B cell (primary cell): ENCODE results near the gene TGFBI. TPM values are rescaled to one million over a fixed set of nuclear protein-coding genes. Genes with fewer than 3 reads are reported as not detected.

ENCODE experiments used
- ATAC-seq: fragments of 200-7000 bp; cut with Tn5 transposase; one replicate; pipeline ENCODE4 v1.10.0; 2021; ENCODE audit warnings: low read depth, mild to moderate bottlenecking, moderate number of reproducible peaks, moderate library complexity
- CTCF ChIA-PET: fragments of 350-600 bp; sonication (Branson Sonifier 250); formaldehyde crosslinking; loops from one replicate; lab custom pipeline; 2021; ENCODE audit warnings: antibody characterized with exemption, inconsistent platforms; lab: Charles Lee
- POLR2A ChIA-PET: fragments of 350-600 bp; sonication (Branson Sonifier 250); formaldehyde crosslinking; loops from one replicate; lab custom pipeline; 2021; ENCODE audit warnings: antibody characterized with exemption; lab: Charles Lee
- DNase-seq: peaks from one replicate; pipeline ENCODE4 v3.0.0; 2013
- H2AFZ ChIP-seq: 2 replicates; pipeline ENCODE4 v1.6.1; 2012; ENCODE audit warnings: mild to moderate bottlenecking, low read depth, low read length; ENCODE audit not compliant: insufficient read depth, poor library complexity, severe bottlenecking
- H3K27ac ChIP-seq, 2 donors: 1 replicate in 1 of 2; 2 replicates in 1 of 2; pipeline ENCODE4 v1.5.1; 2012 to 2013; ENCODE audit warnings: low read length in 2 of 2, mild to moderate bottlenecking in 2 of 2, moderate library complexity in 1 of 2
- H3K27me3 ChIP-seq, 4 experiments: fragments of 200-600 bp in 1 of 4; sonication (generic) in 1 of 4; replicated peaks in 1 of 4; 1 replicate in 2 of 4; 2 replicates in 2 of 4; pipeline versions ENCODE4 v1.6.1 to v1.7.0; 2013 to 2016; ENCODE audit warnings: low read length in 3 of 4, mild to moderate bottlenecking in 2 of 4, mixed read lengths in 1 of 4, moderate library complexity in 1 of 4; ENCODE audit not compliant: insufficient read depth in 4 of 4, control insufficient read depth in 3 of 4; ENCODE audit errors: control extremely low read depth in 1 of 4
- H3K36me3 ChIP-seq, 2 experiments: replicated peaks in 1 of 2; 1 replicate in 1 of 2; 2 replicates in 1 of 2; pipeline versions ENCODE4 v1.6.1 to v1.7.1; 2013; ENCODE audit warnings: low read length in 1 of 2; ENCODE audit not compliant: insufficient read depth in 2 of 2, control insufficient read depth in 1 of 2; ENCODE audit errors: control extremely low read depth in 1 of 2, extremely low read depth in 1 of 2
- H3K4me1 ChIP-seq, 2 donors: fragments of 200-600 bp in 1 of 2; sonication (generic) in 1 of 2; 1 replicate in 1 of 2; 2 replicates in 1 of 2; pipeline versions ENCODE4 v1.5.1 to v1.6.1; 2013 to 2017; ENCODE audit warnings: low read length in 2 of 2; ENCODE audit not compliant: control insufficient read depth in 2 of 2, insufficient read depth in 2 of 2
- H3K4me2 ChIP-seq: replicated peaks from 2 replicates; pipeline ENCODE3; 2012; ENCODE audit warnings: mild to moderate bottlenecking, low read depth, low read length; ENCODE audit not compliant: poor library complexity, severe bottlenecking
- H3K4me3 ChIP-seq, 5 experiments: fragments of 200-600 bp in 1 of 5; sonication (generic) in 1 of 5; 1 replicate in 3 of 5; 2 replicates in 2 of 5; pipeline versions ENCODE4 v1.5.1 to v1.7.0; 2011 to 2016; ENCODE audit warnings: low read length in 4 of 5, mild to moderate bottlenecking in 4 of 5, low read depth in 2 of 5, control low read depth in 1 of 5, moderate library complexity in 1 of 5; ENCODE audit not compliant: insufficient read depth in 1 of 5; ENCODE audit errors: control extremely low read depth in 1 of 5, extremely low read depth in 1 of 5
- H3K79me2 ChIP-seq: fragments of 200-600 bp; sonication (generic); one replicate; pipeline ENCODE4 v1.6.0; 2016; ENCODE audit warnings: low read length; ENCODE audit not compliant: control insufficient read depth, insufficient read depth
- H3K9ac ChIP-seq: fragments of 200-600 bp; sonication (generic); 2 replicates; pipeline ENCODE4 v1.6.1; 2017; ENCODE audit warnings: mild to moderate bottlenecking, low read length, moderate library complexity
- H3K9me3 ChIP-seq, 3 donors: one replicate each; pipeline versions ENCODE4 v1.6.1 to v1.7.1; 2013; ENCODE audit warnings: low read length in 2 of 3; ENCODE audit not compliant: control insufficient read depth in 2 of 3, insufficient read depth in 1 of 3; ENCODE audit errors: control extremely low read depth in 1 of 3
- H4K20me1 ChIP-seq: 2 replicates; pipeline ENCODE4 v1.6.0; 2012; ENCODE audit warnings: mild to moderate bottlenecking, low read length; ENCODE audit not compliant: insufficient read depth, control insufficient read depth, poor library complexity, severe bottlenecking
- H3K27ac Mint-ChIP-seq: one replicate; pipeline ENCODE4 v1.8.0; 2021; ENCODE audit warnings: mixed read lengths
- H3K27me3 Mint-ChIP-seq: one replicate; pipeline ENCODE4 v1.8.0; 2021; ENCODE audit warnings: mixed read lengths
- H3K4me1 Mint-ChIP-seq: one replicate; pipeline ENCODE4 v1.8.0; 2021; ENCODE audit warnings: mixed read lengths
- H3K4me3 Mint-ChIP-seq: one replicate; pipeline ENCODE4 v1.8.0; 2021; ENCODE audit warnings: mixed read lengths
- H3K9me3 Mint-ChIP-seq: one replicate; pipeline ENCODE4 v1.8.0; 2022; ENCODE audit warnings: mixed read lengths; ENCODE audit not compliant: insufficient read depth
- EZH2 ChIP-seq: IDR thresholded peaks from 2 replicates; pipeline ENCODE4 v1.6.1; 2012; ENCODE audit warnings: borderline replicate concordance, low read depth, mild to moderate bottlenecking, moderate library complexity, low read length; ENCODE audit not compliant: insufficient read depth, poor library complexity, severe bottlenecking
- WGBS: methylation state at CpG from one replicate; pipeline ENCODE4 v1.1.5; 2013; ENCODE audit warnings: missing lambda C conversion rate; ENCODE audit not compliant: insufficient coverage; 5-methylcytosine and 5-hydroxymethylcytosine counted together
- intact Hi-C: fragments of 100-400 bp; cut with micrococcal nuclease; formaldehyde crosslinking; loops from one replicate; pipeline ENCODE4 v1.10.0; 2022
- polyA plus RNA-seq: library from polyadenylated mRNA; depleted of rRNA; stranded (reverse); fragments of >200 nt; gene quantifications from 2 replicates; pipeline ENCODE4 v1.2.3, GENCODE V29; 2012
- total RNA-seq, 2 donors: library from RNA; stranded (reverse); fragments of 120-200 nt in 1 of 2; gene quantifications; 1 replicate in 1 of 2; 2 replicates in 1 of 2; pipeline versions ENCODE4 v1.2.3 to v1.2.4, GENCODE V29; 2013 to 2022
- TF ChIP-seq, protein P1 (sequence below): fragments of 200-600 bp; IDR thresholded peaks from one replicate; pipeline ENCODE4 v1.8.0; 2022; ENCODE audit warnings: antibody characterized with exemption, mild to moderate bottlenecking

The TGFBI gene
- total and polyA plus RNA-seq, 2 donors (not counting 1 experiment from before 2014, with no cell fraction given), result 3.7 to 4.5 TPM

DNA sequence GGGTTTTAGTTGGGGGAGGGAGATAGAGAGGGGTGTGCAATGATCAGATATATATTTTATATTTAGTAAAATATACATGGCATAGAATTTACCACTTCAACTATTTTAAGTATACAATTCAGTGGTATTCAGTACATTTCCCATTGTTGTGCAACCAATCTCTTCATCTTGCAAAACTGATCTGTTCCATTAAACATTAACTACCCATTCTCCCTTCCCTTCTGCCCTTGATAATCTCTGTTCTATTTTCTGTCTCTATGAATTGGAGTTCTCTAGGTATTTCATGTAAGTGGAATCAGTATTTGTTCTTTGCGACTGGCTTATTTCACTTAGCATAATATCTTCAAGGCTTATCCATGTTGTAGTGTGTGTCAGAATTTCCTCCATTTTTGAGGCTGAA lies 38.6 kb downstream of the TGFBI start:
- ATAC-seq, result no peak
- H3K4me2 ChIP-seq, result no peak overlapping the region
- H3K9me3 ChIP-seq, result no peaks in the 10 kb centered on the region
- ChIA-PET CTCF (no interaction called here), POLR2A (no interaction called here)
- no peak overlapping the region for H3K4me3 Mint-ChIP-seq
- TF ChIP-seq EZH2, result no peak
- TF ChIP-seq, protein P1, sequence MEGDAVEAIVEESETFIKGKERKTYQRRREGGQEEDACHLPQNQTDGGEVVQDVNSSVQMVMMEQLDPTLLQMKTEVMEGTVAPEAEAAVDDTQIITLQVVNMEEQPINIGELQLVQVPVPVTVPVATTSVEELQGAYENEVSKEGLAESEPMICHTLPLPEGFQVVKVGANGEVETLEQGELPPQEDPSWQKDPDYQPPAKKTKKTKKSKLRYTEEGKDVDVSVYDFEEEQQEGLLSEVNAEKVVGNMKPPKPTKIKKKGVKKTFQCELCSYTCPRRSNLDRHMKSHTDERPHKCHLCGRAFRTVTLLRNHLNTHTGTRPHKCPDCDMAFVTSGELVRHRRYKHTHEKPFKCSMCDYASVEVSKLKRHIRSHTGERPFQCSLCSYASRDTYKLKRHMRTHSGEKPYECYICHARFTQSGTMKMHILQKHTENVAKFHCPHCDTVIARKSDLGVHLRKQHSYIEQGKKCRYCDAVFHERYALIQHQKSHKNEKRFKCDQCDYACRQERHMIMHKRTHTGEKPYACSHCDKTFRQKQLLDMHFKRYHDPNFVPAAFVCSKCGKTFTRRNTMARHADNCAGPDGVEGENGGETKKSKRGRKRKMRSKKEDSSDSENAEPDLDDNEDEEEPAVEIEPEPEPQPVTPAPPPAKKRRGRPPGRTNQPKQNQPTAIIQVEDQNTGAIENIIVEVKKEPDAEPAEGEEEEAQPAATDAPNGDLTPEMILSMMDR, result no peak
- no peaks in the 10 kb centered on the region for H4K20me1 ChIP-seq
- WGBS, result no CpG with 5 or more reads among the region's 1 CpG
- no peak for DNase-seq
- peaks cover 0 to 5% (median 0%) of the 10 kb centered on the region in 4 experiments for H3K27me3 ChIP-seq
- H3K4me1 ChIP-seq, result no peaks in the 10 kb centered on the region
- no peaks in the 10 kb centered on the region for H3K4me1 Mint-ChIP-seq
- no peaks in the 10 kb centered on the region for H3K9me3 Mint-ChIP-seq
- H3K79me2 ChIP-seq, result no peaks in the 10 kb centered on the region
- H3K27me3 Mint-ChIP-seq, result peaks cover 15% of the 10 kb centered on the region
- H2AFZ ChIP-seq, result no peak overlapping the region
- H3K27ac ChIP-seq, result no peak overlapping the region
- H3K9ac ChIP-seq, result no peak overlapping the region
- H3K27ac Mint-ChIP-seq, result no peak overlapping the region
- no peak overlapping the region for H3K4me3 ChIP-seq
- no peaks in the 10 kb centered on the region for H3K36me3 ChIP-seq
- intact Hi-C loops, result loop anchor here (10.0 kb wide), 1 partner anchor 123 kb away; no protein-coding TSS in a partner anchor

DNA sequence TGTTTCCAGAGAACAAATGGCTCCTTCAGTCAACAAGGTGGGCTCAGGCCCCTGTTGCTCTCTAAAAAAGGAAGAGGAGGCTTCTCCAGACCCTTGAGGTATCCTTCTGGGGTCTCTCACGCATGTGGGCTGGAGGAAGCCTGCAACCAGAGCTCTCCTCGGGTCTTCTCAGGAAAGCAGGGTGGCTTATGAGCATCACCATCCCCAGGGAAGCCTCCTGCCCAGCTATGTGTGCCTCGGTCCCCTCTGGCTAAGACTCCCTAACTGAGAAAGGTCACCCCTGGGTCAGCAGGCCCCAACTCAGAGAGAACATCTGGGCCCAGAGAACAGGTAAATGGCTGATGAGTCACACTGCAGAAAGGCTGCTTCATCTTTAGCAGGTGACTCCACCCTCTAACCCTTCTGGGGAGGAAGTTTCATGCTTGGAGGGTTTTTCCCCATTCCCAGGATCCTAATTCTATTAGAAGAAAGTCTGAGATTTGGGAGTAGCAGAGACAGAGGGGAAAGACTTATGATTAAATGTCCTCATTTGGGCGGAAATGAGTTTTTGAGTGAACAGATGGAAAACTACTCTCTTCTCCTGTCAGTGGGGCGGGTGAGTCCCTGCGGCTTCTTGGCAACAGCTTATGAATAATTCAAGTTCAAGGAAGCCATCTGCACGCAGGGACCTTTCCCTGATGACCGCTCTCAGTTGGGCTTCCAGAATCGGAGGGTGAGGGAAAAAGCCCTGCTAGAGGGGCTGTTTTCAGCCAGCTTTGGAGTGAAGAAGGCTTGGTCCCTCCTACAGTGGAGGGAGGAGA lies 41.9 kb downstream of the TGFBI start:
- H3K4me2 ChIP-seq, result no peak overlapping the region
- H3K27me3 ChIP-seq, result peaks cover 0 to 12% (median 0%) of the 10 kb centered on the region in 4 experiments
- no peaks in the 10 kb centered on the region for H3K79me2 ChIP-seq
- H3K36me3 ChIP-seq, result no peaks in the 10 kb centered on the region
- no peaks in the 10 kb centered on the region for H3K9me3 ChIP-seq
- 92% methylated on average over 7 of the region's 9 CpGs for WGBS
- no peaks in the 10 kb centered on the region for H4K20me1 ChIP-seq
- ChIA-PET POLR2A (no interaction called here), CTCF (no interaction called here)
- Mint-ChIP-seq H3K4me1 (peaks cover 4% of the 10 kb centered on the region), H3K27me3 (peaks cover 15% of the 10 kb centered on the region), H3K4me3 (no peak overlapping the region), H3K9me3 (no peaks in the 10 kb centered on the region), H3K27ac (no peak overlapping the region)
- H3K4me3 ChIP-seq, result no peak overlapping the region
- H3K9ac ChIP-seq, result no peak overlapping the region
- TF ChIP-seq, protein P1, result no peak
- intact Hi-C loops, result no loop called here
- no peaks in the 10 kb centered on the region for H3K4me1 ChIP-seq
- ATAC-seq, result no peak
- no peak overlapping the region for H3K27ac ChIP-seq
- DNase-seq, result no peak
- no peak overlapping the region for H2AFZ ChIP-seq
